Activated CD4-positive, alpha-beta T cell treated with anti-CD3 and anti-CD28 coated beads, Interleukin-2, amount 10 ng/mL, durations not matched to agents 7 days and 5 days (primary cell): ENCODE data around the gene SLC2A4RG. TPM values are rescaled to one million over a fixed set of nuclear protein-coding genes. Genes with fewer than 3 reads are reported as not detected.

Experiments used
- CTCF ChIA-PET: fragments of 350-600 bp; sonication (Branson Sonifier 250); formaldehyde crosslinking; loops from one replicate; lab custom pipeline; 2021; ENCODE audit warnings: antibody characterized with exemption; lab: Charles Lee
- POLR2A ChIA-PET: fragments of 350-600 bp; sonication (Branson Sonifier 250); formaldehyde crosslinking; loops from one replicate; lab custom pipeline; 2021; ENCODE audit warnings: antibody characterized with exemption; lab: Charles Lee
- DNase-seq: peaks from one replicate; pipeline ENCODE4 v3.0.0-alpha.2; 2020
- H3K27ac Mint-ChIP-seq: one replicate; pipeline ENCODE4 v1.8.0; 2021; ENCODE audit warnings: mild to moderate bottlenecking, moderate library complexity, mixed read lengths
- H3K27me3 Mint-ChIP-seq: one replicate; pipeline ENCODE4 v1.8.0; 2021; ENCODE audit warnings: mixed read lengths
- H3K36me3 Mint-ChIP-seq: one replicate; pipeline ENCODE4 v1.8.0; 2021; ENCODE audit warnings: low read depth, mixed read lengths
- H3K4me1 Mint-ChIP-seq: one replicate; pipeline ENCODE4 v1.8.0; 2021; ENCODE audit warnings: mixed read lengths
- H3K4me3 Mint-ChIP-seq: one replicate; pipeline ENCODE4 v1.8.0; 2021; ENCODE audit warnings: mild to moderate bottlenecking, moderate library complexity, mixed read lengths
- H3K9me3 Mint-ChIP-seq: one replicate; pipeline ENCODE4 v1.8.0; 2021; ENCODE audit warnings: mixed read lengths
- total RNA-seq, 2 experiments: library from RNA; stranded (reverse); gene quantifications; one replicate each; pipeline ENCODE4 v1.2.3, GENCODE V29; 2021

SLC2A4RG gene
- total RNA-seq, 2 experiments from 2014 or later = 105 to 129 TPM

DNA sequence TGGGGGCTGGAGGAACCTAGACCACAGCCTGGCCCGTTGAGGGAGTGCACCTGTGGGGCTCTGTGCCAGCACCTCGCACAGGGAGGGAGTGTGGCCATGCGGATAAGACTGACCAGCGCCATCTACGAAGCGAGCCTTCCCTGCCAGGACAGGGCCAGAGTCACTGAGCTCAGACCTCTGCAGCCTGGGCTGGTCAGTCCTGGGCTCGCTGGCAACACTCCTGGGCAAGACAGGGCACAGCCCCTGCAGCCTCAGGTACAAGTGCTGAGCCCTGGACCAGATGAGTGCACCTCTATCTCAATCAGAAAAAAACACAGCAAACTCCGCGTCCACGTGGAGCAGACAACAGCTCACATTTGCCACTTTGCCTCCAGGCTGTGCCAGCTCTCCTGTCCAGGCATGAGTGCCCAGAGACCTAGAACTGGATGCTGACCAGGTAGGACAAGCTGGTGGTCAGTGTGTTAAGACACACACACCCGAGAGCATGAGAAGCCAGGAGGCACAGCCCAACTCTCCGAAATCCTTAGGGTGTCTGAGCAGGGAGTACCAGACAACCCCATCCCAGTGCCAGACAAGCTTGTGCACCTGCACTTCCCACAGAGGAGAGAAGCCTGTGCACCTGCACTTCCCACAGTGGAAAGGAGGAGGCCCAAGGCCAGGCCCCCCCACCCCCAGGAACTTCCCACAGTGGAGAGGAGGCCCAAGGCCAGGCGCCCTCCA is 36.7 kb upstream of the SLC2A4RG start:
- H3K4me3 Mint-ChIP-seq = no peak overlapping the region
- peaks cover 23% of the 10 kb centered on the region for H3K36me3 Mint-ChIP-seq
- no peaks in the 10 kb centered on the region for H3K27me3 Mint-ChIP-seq
- no peak overlapping the region for H3K27ac Mint-ChIP-seq
- no peak for DNase-seq
- ChIA-PET CTCF (interaction anchor here (1.3 kb wide), 1 partner anchor 81 kb away, joined by 3 read pairs; no protein-coding TSS in a partner anchor), POLR2A (no interaction called here)
- H3K4me1 Mint-ChIP-seq = peaks cover 19% of the 10 kb centered on the region
- no peaks in the 10 kb centered on the region for H3K9me3 Mint-ChIP-seq

DNA sequence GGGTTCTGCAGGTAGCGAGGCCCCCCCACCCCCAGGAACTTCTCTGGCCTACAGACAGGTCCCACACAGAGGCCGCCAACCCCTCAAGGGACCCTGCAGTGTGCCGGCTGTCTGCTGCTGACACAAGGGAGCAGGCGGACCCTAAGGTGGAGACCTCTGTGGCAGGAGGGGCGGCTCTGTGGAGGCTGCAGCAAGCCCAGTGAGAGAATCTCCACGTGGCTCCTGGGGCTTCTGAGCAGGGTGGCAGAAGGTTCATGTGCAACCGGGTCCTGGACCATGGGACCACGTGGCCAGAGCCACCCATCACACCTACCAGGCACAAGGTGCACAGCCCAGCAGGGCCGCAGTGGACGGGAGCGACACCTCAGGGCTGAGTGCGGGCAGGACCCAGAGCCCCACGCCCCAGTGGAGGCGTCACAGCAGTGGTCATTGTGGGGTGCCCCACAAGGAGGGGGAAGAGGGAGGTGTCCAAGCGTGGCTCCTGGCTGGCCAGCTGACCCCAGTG is 36.1 kb upstream of the SLC2A4RG start:
- H3K36me3 Mint-ChIP-seq = peaks cover 26% of the 10 kb centered on the region
- ChIA-PET POLR2A (interaction anchor here (0.6 kb wide), 1 partner anchor 25 kb away, joined by 5 read pairs; no protein-coding TSS in a partner anchor), CTCF (interaction anchor here (1.3 kb wide), 1 partner anchor 81 kb away, joined by 3 read pairs; no protein-coding TSS in a partner anchor)
- H3K27ac Mint-ChIP-seq = no peak overlapping the region
- no peaks in the 10 kb centered on the region for H3K9me3 Mint-ChIP-seq
- H3K4me1 Mint-ChIP-seq = peaks cover 21% of the 10 kb centered on the region
- no peak overlapping the region for H3K4me3 Mint-ChIP-seq
- DNase-seq = no peak
- no peaks in the 10 kb centered on the region for H3K27me3 Mint-ChIP-seq

DNA sequence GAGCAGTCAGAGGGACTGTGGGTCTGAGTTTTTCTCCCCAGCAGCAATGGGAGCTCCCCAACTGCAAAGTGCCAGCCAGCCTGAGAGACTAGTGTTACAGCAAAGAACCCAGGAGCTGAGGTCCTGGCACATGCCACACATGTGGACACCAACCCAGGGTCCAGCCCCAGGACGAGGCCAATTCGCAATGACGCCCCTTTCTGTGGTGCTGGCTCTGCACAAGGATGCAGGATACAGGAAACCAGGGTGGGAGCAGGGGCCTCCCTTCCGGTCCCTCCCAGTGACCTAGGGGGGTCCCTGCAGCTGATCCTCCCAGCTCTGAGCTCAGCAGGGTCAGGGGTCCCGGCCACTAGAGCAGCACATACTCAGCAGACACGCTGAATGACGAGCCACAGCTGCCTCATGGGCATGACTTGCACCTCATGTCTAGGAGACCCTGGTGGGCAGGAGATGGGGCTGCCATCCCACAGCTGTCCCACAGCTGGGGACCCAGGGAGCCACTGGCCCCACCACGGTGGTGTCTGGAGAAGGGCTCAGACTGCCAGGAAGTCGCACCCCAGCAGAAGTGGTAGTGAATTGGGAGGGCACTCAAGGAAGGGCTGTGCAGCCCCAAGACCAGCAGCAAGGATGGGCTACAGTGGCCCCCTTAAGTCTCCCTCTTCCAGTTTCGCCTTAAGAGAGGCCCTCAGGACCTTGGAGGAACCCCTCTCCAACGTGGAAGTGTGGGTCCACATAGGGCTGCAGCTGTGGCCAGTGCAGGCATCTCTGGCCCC is 35.4 kb upstream of the SLC2A4RG start:
- Mint-ChIP-seq H3K27ac (no peak overlapping the region), H3K36me3 (peaks cover 32% of the 10 kb centered on the region), H3K9me3 (no peaks in the 10 kb centered on the region), H3K4me3 (no peak overlapping the region), H3K4me1 (peaks cover 27% of the 10 kb centered on the region), H3K27me3 (no peaks in the 10 kb centered on the region)
- CTCF ChIA-PET = no interaction called here
- DNase-seq = no peak
- POLR2A ChIA-PET = interaction anchor here (0.6 kb wide), 1 partner anchor 24 kb away, joined by 5 read pairs; no protein-coding TSS in a partner anchor

DNA sequence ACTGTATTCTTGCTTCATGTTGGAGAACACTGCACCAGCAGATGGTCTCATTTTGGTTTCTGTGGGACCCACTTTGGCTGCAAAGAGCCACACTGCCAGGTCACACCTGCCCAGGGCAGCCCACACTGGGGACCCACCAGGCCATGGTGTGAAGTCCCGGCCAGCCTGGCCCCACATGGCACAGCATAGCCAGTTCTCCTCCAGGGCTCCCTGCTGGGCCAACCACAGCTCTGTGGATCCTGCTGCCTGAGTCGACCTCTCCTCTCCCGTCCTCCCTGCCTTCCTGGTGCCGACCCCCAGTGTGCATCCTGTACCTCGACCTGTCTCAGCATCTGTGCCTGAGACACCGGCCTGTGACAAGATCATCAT is 34.8 kb upstream of the SLC2A4RG start:
- Mint-ChIP-seq H3K36me3 (peaks cover 37% of the 10 kb centered on the region), H3K27me3 (no peaks in the 10 kb centered on the region), H3K27ac (no peak overlapping the region), H3K4me3 (no peak overlapping the region), H3K4me1 (peaks cover 30% of the 10 kb centered on the region), H3K9me3 (no peaks in the 10 kb centered on the region)
- CTCF ChIA-PET = no interaction called here
- DNase-seq = no peak
- POLR2A ChIA-PET = no interaction called here

DNA sequence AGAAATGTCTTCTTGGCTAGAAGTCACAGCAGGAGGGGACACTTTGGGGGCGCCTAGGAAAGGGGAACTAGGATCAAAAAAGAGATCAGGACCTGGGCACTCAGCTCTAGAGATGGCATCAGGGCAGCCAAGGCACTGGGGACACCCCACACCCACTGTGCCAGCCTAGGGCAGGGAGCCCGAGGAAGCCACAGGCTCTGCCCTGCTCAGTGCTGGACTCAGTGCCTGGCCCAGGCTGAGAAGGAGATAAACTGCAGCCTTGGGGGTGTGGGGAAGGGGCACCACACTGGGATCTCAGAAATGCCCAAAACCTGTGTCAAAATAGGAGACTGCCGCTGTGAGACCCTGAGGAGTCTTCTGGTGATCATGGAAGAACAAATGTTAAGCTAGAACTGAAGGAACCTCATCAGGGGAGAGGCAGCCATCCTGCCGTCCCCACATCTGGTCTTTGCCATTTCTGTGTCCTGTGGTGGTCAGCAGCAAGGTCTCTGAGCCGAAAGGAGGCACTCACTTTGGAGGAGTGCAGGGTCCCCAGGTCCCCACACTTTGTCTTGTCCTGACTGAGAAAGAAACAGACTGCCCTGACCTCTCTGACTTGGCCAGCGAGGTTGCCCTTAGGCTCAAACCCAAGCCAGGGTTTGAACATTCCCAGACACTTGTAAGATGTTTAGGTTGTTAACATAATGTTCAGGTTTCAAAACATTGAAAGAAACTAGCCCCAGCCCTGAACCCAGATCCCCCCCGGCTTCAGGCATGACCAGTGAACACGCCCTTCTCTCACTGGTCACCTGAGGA is 34.1 kb upstream of the SLC2A4RG start:
- Mint-ChIP-seq H3K9me3 (no peaks in the 10 kb centered on the region), H3K36me3 (peaks cover 41% of the 10 kb centered on the region), H3K4me1 (peaks cover 36% of the 10 kb centered on the region), H3K27ac (no peak overlapping the region), H3K4me3 (peak overlapping the region; percentile 16), H3K27me3 (no peaks in the 10 kb centered on the region)
- POLR2A ChIA-PET = no interaction called here
- DNase-seq = no peak
- CTCF ChIA-PET = interaction anchor here (2.6 to 3.4 kb wide), 2 partner anchors 8 to 160 kb away, joined by 15 to 20 read pairs; partner anchors contain the start of gene TPD52L2

DNA sequence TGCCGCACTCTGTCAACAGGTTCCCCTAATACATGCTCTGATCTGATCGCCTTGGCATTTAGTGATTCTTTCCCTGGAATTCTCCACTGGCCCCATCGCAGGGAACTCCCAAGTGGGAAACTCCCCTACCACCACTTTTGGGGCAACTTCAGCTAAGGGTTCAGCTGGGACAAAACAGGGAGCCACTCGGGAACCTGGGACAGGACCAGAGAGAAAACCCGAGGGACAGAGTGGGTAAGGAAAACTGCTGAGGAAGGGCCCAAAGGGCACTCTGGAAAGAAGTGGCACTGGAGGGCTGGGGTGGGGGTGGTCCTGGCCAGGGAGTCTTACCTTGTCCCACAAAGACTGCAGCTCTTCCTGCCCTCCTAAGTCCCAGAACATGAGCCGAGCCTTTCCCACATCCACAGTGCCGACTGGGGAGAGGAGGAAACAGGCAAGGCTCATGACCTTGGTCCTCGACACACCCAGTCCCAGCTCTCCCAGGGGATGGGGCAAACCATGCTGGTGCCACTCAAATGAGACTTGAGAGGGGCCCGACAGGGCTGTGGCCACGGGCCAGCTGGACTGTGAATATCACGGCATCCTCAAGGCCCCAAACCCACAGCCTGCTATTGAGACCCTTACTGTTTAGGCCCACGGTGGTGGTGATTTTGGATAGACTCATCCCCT is 33.4 kb upstream of the SLC2A4RG start:
- Mint-ChIP-seq H3K4me1 (peaks cover 43% of the 10 kb centered on the region), H3K27me3 (no peaks in the 10 kb centered on the region), H3K9me3 (no peaks in the 10 kb centered on the region), H3K27ac (peak overlapping the region; percentile 87), H3K4me3 (peak overlapping the region; percentile 89), H3K36me3 (peaks cover 49% of the 10 kb centered on the region)
- no peak for DNase-seq
- ChIA-PET CTCF (interaction anchor here (0.6 to 3.4 kb wide), 5 partner anchors 8 to 159 kb away, joined by 3 to 20 read pairs (median 5); partner anchors contain the start of gene TPD52L2), POLR2A (interaction anchor here (0.5 kb wide), 1 partner anchor 134 kb away, joined by 4 read pairs; no protein-coding TSS in a partner anchor)

DNA sequence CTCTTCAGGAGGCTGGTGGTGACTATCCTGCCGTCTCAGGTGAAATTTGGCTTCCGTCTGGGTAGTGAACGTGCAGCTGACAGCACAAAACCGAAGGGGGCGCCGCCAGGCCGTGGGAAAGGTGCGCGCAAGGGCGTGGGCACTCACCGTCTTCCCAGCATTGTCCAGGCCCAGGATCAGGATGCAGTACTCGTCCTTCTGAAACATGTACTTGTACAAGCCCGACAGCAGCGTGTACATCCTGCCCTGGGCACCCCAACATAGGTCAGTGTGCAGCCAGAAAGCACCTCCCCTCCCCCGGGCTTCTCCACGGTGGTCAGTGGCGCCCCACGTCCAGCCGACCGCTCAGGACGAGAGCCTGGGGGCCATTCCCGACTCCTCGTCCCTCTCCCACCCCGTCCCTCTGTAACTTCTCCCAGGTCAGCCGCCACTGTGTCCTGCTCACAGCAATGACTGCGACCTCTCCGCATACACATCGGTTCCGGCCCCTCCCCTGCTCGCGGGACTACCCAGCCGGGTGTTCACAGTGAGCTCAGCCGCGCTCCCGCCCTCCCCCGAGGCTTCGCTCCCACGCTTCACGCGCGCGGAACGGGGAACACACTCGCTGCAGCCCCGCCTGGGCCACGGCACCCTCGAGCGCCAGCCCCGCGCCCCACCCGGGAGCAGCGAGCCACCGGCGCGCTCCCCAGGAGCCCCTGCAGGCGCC is 32.6 kb upstream of the SLC2A4RG start:
- H3K27ac Mint-ChIP-seq = peak overlapping the region; percentile 87
- no peaks in the 10 kb centered on the region for H3K27me3 Mint-ChIP-seq
- peaks cover 47% of the 10 kb centered on the region for H3K4me1 Mint-ChIP-seq
- ChIA-PET CTCF (interaction anchor here (0.6 to 3.4 kb wide), 14 partner anchors 9 to 332 kb away, joined by 3 to 20 read pairs (median 4); partner anchors contain the start of genes LIME1 and TPD52L2), POLR2A (interaction anchor here (0.5 to 1.2 kb wide), 2 partner anchors 34 to 133 kb away, joined by 4 read pairs; no protein-coding TSS in a partner anchor)
- peaks cover under 1% of the 10 kb centered on the region for H3K9me3 Mint-ChIP-seq
- peaks cover 57% of the 10 kb centered on the region for H3K36me3 Mint-ChIP-seq
- DNase-seq = peak; percentile 79
- H3K4me3 Mint-ChIP-seq = peak overlapping the region; percentile 89

DNA sequence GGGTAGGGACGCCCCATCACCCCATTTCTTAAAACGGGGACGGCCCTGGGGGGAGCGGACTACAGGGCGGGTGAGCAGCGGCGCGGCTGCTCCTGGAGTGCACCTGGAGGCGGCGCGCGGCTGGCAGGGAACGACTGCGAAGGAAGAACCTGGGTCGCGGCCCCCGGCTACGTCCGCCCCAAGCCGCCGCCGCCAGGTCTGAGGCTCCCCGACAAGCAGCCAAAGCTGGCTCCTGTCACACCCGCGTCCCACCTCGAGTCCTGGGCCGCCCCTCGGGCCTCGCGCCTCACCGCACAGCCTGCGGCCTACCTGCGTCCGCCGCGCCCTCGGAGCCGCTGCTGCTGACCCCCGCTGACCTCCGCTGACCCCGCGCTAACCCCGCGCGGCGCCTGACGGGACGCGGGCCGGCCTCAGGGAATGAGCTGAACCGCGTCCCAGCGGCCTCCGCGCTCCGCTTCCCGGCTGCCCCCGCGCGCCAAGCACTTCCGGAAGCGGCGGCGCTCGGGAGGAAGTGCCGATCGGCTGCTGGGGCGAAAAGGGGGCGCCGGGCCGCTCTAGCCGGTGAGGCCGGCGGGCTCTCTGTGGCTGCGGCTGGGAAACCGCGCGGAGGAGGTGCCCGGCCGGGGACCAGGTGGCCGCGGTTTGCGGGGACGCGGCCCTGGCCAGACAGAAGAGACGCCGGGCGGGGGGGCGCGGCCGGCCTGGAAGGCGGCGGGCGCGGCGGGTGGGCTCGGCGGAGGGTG is 31.8 kb upstream of the SLC2A4RG start, which contains the start of the genes ARFRP1 and ZGPAT:
Gene ARFRP1 (minus strand): TSS at position 419 of the 743 bp plus-strand sequence. CDS start 885 bp downstream, outside the sequence.
Gene ZGPAT (plus strand): TSS at position 482 of the 743 bp plus-strand sequence. CDS start 542 bp downstream, outside the sequence.
- peak; percentile 88 for DNase-seq
- H3K4me3 Mint-ChIP-seq = peak within 1 kb of the TSS; percentile 89
- H3K4me1 Mint-ChIP-seq = peaks cover 50% of the 10 kb centered on the region
- CTCF ChIA-PET = interaction anchor here (0.6 to 3.4 kb wide), 17 partner anchors 9 to 331 kb away, joined by 3 to 20 read pairs (median 5); partner anchors contain the start of genes LIME1, PTK6 and TPD52L2
- peaks cover 4% of the 10 kb centered on the region for H3K9me3 Mint-ChIP-seq
- peaks cover 64% of the 10 kb centered on the region for H3K36me3 Mint-ChIP-seq
- H3K27me3 Mint-ChIP-seq = no peaks in the 10 kb centered on the region
- POLR2A ChIA-PET = interaction anchor here (0.6 to 1.2 kb wide), 3 partner anchors 15 to 68 kb away, joined by 3 to 4 read pairs (median 3); no protein-coding TSS in a partner anchor
- H3K27ac Mint-ChIP-seq = peak within 1 kb of the TSS; percentile 87

DNA sequence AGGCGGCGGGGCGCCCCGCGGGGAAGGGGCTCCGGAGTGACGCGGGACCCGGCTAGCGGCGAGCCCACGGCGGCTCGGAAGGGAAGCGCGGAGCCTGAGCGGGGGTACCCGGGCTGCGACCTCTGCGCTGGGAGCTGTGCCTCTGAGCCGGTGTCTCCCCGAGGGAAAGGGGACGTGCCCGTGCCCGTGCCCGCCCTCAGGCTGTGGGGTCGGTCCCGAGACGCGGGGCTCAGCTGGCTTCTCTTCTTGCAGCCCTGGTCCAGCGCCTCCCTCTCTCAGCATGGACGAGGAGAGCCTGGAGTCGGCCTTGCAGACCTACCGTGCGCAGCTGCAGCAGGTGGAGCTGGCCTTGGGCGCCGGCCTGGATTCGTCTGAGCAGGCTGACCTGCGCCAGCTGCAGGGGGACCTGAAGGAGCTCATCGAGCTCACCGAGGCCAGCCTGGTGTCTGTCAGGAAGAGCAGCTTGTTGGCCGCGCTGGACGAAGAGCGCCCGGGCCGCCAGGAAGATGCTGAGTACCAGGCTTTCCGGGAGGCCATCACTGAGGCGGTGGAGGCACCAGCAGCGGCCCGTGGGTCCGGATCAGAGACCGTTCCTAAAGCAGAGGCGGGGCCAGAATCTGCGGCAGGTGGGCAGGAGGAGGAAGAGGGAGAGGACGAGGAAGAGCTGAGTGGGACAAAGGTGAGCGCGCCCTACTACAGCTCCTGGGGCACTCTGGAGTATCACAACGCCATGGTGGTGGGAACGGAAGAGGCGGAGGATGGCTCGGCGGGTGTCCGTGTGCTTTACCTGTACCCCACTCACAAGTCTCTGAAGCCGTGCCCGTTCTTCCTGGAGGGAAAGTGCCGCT is 31.1 kb upstream of the SLC2A4RG start:
- CTCF ChIA-PET = interaction anchor here (0.9 to 3.4 kb wide), 15 partner anchors 10 to 330 kb away, joined by 3 to 20 read pairs (median 5); partner anchors contain the start of genes LIME1, PTK6 and TPD52L2
- H3K27ac Mint-ChIP-seq = peak overlapping the region; percentile 71
- DNase-seq = no peak
- peaks cover 4% of the 10 kb centered on the region for H3K9me3 Mint-ChIP-seq
- peaks cover 52% of the 10 kb centered on the region for H3K4me1 Mint-ChIP-seq
- H3K4me3 Mint-ChIP-seq = peak overlapping the region; percentile 76
- POLR2A ChIA-PET = interaction anchor here (0.6 to 1.2 kb wide), 3 partner anchors 14 to 69 kb away, joined by 3 to 4 read pairs (median 3); no protein-coding TSS in a partner anchor
- peaks cover 66% of the 10 kb centered on the region for H3K36me3 Mint-ChIP-seq
- no peaks in the 10 kb centered on the region for H3K27me3 Mint-ChIP-seq
